GM21423 (cell line): ENCODE measurements around the gene HSD17B11.
"Not testable (repeated sequence)": the region's sequence is repeated elsewhere in the genome, so short reads cannot be mapped to it uniquely, and the experiment has no call there.

Source experiments
- ATAC-seq: cut with Tn5 transposase; IDR thresholded peaks from one replicate; pipeline ENCODE4 v1.9.1; 2021; ENCODE audit warnings: mild to moderate bottlenecking, moderate library complexity; ENCODE audit not compliant: unreplicated experiment

HSD17B11 gene

GRCh38 chr4:87310691-87311335 lies 80.2 kb downstream of the HSD17B11 start:
- no peak for ATAC-seq

GRCh38 chr4:87309625-87310024 lies 81.4 kb downstream of the HSD17B11 start:
- ATAC-seq, result no peak

- no peak for ATAC-seq
Measured at GRCh38 chr4:87306056-87306455, 84.9 kb downstream of the HSD17B11 start.

- ATAC-seq, result no peak
Measured at GRCh38 chr4:87305562-87305961, 85.4 kb downstream of the HSD17B11 start.

- no peak for ATAC-seq
Measured at GRCh38 chr4:87304745-87305432, 86.1 kb downstream of the HSD17B11 start.

- no peak for ATAC-seq
Measured at GRCh38 chr4:87299898-87300297, 91.1 kb downstream of the HSD17B11 start.

GRCh38 chr4:87298362-87298761 lies 92.6 kb downstream of the HSD17B11 start:
- ATAC-seq, result no peak

GRCh38 chr4:87294911-87295310 lies 96.1 kb downstream of the HSD17B11 start:
- not testable (repeated sequence) for ATAC-seq

GRCh38 chr4:87293889-87294288 lies 97.1 kb downstream of the HSD17B11 start:
- not testable (repeated sequence) for ATAC-seq

- ATAC-seq, result no peak
Measured at GRCh38 chr4:87286970-87287369, 104.0 kb downstream of the HSD17B11 start.
